T-helper 1 cell treated with Interleukin-12 subunit alpha and Interleukin-12 subunit beta and Interleukin-4 antibody, amounts not matched to agents 30 ng/mL and 1 ng/mL, for 36 hours (primary cell): ENCODE data around the gene CHSY1. TPM values are rescaled to one million over a fixed set of nuclear protein-coding genes. Genes with fewer than 3 reads are reported as not detected.

Source experiments
- intact Hi-C: fragments of 100-400 bp; cut with micrococcal nuclease; formaldehyde crosslinking; loops from one replicate; pipeline ENCODE4 v1.15.1; 2024
- total RNA-seq: library from RNA; stranded (reverse); gene quantifications from 2 replicates; pipeline ENCODE4 v1.2.3, GENCODE V29; 2022

Gene CHSY1
- total RNA-seq, 1 donor from 2014 or later: 53.5 TPM

DNA sequence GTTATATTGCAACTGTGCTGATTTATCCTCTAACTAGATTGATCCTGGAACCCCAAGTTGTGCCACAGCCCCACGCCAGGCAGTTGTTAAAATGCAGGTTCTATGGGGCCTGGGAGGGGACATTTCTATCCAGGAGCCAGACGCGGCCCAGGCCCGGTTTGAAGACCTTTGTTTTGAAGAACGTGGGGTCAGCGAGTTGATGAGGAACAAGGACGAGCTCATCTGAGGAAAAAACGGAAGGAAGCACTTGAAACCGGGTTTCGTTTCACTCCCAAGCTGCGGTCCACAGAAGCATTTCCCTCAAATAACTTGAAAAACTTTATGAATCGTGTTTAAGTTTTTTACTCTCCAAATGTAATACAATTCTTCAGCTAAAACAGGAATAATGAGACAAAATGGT, 76.4 kb downstream of the CHSY1 start:
- intact Hi-C loops: no loop called here

DNA sequence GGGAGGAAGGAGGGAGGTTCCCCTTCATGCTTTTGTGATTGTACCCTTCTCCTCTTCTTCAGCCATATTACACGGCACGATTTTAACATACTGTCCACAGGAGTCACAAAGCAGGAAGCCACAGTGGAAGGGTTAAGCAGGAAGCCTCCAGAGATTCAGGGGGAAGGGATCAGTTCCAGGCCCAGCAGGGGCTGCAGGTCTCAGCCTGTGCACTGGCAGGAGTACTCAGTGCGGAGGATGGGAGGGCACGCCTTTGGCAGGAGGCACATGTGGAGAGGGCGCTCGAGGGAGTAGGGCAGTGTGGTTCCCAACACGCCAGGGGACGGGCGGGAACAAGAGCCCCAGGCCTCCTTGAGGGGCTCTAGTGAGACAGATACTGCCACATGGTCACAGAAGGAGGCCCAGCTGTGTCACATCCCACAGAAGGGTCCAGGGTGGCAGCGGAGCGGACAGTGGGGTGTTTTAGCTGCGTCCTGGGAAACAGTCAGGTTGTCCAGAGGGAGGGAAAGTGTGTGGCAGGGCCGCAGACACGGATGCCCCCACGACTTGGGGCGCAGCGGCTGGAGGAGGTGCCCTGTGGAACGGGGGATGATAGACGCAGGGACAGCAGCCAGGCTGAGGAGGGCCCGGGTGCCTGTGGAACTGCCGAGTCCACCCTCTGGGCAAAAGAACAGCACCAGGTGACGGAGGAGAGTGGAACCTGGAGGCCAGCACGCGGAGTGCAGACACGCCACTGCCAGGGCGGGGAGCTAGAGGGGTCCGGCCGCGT, 77.5 kb downstream of the CHSY1 start:
- intact Hi-C loops: no loop called here

DNA sequence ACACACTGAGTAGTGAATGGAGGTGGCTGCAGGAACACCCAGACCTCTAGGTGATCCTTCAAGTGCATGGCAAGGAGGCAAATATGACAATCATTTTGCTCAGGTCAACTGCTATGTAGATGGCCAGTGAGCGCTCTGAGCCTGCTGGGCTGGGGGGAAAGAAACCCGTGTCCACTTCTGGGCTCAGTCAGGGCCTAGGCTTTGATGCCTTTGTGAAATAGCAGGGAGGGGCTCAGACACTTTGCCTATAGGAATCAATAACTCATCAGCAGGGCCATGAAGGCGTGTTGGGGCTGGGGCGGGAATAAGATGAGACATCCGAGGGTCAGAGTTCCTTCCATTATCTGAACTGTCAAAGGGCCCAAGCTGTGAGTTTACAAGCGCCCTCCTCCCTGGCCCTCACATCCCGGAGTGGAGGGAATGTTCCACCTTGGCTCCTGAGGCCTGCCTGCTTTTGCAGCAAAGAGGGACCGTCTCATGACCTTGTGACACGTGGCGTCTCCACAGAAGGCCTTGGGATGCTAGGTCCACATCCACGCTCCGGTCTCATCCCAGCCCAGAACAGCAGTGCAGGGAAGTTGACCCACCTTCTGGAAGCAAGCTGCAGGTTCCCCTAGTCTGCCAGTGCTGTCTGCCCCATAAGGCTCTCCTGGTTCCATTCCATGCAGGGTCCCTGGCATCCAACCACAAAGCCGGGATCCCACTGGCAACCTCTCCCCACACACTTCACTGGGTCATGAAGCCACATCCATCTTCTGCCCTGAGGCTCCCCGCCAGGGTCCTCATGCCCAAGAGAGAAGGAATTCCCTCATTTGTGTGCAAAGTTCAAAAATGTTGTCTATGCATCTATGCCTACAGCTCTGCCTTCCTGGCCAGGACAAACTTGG, 78.4 kb downstream of the CHSY1 start:
- intact Hi-C loops: no loop called here

DNA sequence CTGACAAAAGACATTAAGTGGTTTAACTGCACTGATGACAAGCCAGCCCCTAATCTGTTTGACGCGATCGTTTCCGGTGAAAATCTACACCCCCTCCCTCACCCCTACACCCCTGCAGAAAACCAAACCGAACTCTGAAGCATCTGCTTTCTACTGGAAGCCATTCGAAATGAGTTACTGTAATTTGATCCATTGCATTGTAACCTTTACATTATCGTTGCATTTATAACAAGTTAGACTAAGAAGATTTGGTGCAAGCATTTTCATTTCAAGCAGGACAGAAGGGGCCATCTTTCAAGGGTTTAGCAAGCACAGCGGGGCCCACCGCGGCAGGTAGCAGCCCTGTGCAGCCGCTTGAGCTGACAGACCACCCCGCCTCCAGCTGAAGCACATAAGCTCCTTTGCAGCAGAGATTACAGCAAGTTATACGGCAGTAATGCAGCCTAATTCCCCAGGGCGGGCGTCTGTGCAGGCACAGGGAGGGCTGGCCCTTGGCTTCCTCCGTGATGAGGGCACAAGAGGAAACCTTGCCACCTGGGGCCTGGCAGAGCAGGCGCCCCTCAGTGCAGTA, 79.3 kb downstream of the CHSY1 start:
- intact Hi-C loops: no loop called here

DNA sequence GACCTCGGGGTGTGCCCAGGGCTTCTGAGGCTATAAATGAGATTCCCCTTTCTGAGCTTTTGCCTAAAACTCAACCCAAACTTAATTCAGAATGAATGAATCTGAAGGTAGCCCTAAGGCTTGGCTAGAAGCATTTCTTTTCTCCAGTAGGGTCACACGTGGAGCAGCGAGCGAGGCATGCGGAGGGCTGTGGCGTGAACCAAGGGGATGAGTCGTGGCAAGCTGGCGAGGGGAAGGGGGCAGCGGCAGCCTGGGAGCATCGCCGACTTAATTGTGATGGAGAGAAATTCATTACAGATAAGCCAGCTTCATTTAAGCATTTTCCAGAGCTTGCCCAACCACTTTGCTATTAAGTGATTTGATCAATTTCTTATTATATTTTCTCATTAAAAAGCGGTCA, 79.9 kb downstream of the CHSY1 start:
- intact Hi-C loops: no loop called here

DNA sequence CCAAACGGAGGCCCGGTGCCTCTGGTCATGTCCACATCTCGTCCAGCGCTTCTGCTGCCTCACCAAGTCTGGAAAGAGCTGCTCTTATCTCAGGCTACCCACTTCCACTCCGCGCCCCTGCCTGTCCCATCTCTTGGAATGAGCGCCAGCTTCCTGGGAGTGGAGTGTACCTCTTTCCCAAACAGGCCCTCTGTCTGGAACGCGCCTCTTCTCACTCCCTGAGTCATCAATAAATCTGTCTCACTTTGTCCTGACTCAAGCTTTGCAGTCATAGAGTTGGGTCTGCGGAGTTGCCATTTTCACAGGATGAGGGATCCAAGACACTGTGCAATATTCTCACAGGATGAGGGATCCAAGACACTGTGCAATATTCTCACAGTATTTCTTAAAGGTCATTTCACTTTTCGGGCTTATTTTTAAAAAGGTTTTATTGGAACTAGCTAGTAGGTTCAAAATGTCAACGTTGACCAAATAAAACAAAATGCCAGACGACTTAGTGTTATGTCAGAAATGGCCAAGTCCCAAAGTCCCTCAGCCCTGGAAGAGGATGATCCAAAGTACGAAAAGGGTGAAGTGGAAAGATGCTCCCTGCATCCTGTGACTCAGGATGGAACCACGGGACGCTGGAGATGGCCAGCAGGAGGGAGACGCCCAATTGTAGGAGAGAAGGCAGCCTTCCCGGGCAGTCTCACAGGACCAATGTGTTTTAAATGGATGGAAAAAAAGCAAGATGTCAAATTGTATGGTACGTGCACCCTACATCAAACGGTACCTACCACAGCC, 81.1 kb downstream of the CHSY1 start:
- intact Hi-C loops: no loop called here

DNA sequence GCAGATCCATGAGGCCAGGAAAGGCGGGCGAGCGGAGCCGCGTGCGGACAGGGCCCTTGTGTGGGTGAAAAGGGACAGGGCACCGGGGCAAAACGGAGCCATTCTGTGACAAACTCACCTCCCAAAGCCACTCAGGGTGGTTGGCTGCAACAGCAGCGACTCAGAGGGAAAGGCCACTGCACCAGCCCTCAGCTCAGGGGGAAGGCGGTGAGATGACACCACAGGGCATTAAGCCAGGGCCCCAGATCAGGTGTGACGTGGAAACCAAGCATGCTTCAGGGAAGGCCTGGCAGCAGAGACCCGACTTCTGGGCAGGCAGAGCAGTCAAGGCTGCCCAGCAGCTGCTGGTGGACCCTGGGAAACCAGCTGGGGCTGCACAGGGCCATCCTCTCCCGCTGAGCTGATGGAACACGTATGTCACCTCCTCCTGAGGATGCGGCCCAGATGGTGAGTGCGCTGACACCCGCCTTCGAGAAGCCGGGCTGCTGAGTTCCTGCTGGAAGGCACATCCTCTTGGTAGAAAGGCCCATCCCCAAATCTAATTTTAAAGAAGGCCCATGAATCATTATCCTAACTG, 82.3 kb downstream of the CHSY1 start:
- intact Hi-C loops: loop anchor here (2.0 kb wide), 1 partner anchor 567 kb away; the partner anchor contains the start of genes ASB7 and LINS1

DNA sequence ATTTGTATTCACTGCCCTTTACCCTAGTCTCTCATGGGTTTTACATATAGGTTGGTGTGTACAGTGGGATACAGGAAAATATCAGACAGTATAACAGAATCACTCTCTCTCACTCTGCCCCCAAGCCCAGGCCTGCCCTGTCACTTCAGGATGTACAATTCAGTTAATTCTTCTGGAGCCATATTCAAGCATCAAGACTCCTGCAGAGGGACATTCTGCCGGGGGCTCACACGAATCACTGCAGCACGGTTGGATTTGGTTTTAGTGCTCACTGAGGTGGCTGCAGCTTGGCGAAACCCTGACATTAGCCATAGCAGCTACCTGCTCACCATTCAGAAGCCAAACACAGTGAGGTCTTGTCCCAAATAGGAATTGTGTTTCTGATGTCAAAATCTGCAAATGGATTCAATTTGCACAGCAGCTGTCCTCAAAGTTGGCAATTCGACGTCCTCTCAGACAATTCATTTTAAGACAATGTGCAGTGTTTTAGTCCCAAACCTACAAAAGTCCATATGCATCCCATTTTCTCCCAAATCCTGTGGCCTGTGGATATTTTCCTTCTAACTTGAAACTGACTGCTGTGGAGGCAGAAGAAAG, 82.9 kb downstream of the CHSY1 start:
- intact Hi-C loops: loop anchor here (1.0 to 2.0 kb wide), 11 partner anchors 10 to 566 kb away; partner anchors contain the start of genes ASB7 and LINS1

DNA sequence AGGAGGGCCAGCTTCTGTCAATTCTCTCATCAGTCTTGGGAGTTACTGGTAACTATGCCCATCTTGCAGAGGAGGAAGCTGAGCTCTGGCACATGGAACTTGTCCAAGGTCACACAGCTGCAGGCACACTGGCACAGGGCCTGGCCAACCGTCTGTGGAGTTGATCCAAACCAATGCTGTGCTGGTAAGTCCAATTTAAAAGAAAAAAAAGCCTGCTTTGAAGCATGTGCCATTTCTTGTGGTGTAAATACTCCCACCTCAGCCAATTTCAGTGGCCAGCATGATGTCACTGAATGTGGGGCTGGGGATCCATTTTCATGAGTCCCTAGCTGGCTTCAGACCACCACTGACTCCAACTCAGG, 83.4 kb downstream of the CHSY1 start:
- intact Hi-C loops: loop anchor here (1.0 to 2.0 kb wide), 11 partner anchors 9 to 566 kb away; partner anchors contain the start of genes ASB7 and LINS1

DNA sequence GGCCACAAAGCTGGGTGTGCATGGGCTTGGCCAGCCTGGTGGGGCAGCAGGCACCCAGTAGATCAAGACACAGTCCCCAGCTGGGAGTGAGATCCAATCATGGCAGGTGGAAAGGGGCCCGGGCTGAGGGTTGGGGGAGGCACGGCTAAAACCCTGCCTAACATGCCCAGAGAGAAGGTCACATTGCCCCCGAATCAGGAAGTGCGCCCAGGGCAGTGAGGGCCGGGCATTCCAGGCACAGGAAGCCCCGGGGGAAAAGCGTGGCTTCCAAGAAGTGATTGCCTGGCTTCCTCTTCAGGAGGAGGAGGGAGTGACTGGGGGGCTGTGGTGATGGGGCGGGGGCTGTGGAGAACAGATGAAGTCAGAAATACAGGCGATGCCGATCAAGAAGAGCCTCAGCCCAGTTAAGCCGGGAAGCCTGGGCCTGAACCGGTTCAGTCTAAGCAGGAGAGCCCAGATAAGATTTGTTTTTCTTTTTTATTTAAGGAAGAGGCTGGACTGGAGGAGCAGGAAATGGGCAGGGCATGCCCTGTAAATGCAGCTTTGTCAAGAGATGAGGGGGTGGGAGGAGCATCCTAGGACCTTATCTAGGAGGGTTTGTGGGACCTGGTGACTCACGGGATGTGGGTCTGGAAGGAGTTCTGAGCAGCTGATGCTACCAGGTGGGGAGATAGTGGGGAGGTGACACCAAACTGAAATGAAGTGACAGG, 83.9 kb downstream of the CHSY1 start:
- intact Hi-C loops: loop anchor here (1.0 to 2.0 kb wide), 11 partner anchors 9 to 565 kb away; partner anchors contain the start of genes ASB7 and LINS1

DNA sequence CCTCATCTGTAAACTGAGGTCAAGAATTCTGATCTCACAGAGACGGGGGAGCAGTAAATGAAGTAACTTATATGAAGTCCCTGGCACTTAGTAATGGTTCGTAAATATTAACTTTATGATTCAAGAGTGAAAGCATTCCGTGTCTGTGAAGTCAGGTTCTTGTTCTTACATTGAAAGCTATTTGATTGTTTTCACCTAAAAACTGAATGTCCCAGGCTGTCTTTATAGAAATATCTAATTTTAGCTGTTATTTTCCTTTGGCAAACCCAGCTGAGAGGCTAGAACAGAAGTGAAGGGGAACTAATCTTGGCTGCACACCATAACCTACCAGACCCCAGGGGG, 84.5 kb downstream of the CHSY1 start:
- intact Hi-C loops: no loop called here

DNA sequence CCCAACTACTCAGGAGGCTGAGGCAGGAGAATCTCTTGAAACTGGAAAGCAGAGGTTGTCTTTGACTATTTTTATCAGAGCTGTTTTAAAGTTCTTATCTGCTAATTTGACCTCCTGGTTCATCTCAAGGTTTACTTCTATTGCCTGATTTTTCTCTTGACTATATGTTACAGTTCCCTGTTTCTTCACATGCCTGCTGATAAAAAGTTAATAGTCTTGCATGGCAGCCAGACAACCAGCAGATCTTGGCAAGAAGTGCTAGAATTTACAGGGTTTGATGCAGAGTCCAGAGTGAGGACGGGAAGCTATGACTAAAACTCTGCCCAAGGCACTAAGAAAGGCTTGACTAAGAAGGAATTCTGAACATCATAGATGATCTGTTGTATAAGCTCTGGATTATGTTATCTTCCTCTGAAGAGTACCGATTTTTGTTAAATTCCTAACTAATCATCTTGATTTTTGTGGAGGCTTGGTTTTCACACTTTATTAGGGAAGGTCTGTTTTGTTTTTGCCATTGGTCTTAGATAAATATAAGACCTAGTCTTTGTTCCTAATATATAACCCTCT, 85.9 kb downstream of the CHSY1 start:
- intact Hi-C loops: no loop called here

DNA sequence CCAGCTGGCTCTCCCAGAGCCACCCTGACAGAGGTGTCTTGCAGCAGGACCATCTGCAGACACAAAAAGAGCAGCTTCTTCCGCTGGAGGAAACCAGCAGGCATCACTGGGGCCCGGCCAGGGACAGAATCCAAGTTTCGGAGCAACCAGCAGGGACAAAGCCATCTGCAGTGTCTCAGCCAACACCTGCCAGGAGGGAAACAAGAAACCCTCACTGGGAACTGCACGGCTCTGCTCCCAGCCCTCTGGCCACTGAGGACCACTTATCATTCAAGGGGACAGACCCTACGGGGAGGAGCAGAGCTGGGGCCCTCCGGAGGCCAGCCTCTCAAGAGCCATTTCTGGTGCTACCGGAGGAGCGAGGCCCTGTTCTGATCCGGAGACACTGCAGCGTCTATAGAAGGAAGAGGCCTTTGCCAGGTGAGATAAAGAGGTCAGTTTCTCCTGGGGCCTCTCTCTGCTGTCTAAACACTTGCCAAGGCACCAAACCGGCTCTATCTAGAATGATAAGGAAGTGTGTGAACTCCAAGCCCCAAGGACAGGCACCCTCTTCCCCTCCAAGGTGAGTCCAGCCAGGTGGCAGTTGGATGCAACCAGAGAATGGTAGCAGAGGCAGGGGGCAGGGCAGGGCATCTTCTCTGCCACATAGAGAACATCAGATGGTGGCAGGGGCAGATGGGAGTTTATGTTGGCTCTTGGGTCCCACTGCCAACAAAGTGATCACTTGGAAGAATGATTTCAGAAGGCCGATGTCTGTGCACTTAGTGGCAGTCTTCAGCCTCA, 89.0 kb downstream of the CHSY1 start:
- intact Hi-C loops: no loop called here

DNA sequence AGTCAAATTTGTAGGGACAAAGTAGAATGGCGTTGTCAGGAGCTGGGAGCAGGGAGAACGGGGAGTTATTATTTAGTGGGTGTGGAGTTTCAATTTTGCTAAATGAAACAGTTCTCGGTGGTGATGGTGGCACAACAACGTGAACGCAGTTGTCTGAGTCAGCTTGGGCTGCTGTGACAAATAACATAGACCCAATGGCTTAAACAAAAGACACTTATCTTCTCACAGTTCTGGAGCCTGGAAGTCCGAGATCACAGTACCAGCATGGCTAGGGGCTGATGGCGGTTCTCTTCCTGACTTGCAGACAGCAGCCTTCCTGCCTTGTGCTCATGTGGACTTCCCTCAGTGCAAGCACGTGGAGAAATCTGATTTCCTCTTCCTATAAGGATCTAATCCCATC, 90.2 kb downstream of the CHSY1 start:
- intact Hi-C loops: no loop called here

DNA sequence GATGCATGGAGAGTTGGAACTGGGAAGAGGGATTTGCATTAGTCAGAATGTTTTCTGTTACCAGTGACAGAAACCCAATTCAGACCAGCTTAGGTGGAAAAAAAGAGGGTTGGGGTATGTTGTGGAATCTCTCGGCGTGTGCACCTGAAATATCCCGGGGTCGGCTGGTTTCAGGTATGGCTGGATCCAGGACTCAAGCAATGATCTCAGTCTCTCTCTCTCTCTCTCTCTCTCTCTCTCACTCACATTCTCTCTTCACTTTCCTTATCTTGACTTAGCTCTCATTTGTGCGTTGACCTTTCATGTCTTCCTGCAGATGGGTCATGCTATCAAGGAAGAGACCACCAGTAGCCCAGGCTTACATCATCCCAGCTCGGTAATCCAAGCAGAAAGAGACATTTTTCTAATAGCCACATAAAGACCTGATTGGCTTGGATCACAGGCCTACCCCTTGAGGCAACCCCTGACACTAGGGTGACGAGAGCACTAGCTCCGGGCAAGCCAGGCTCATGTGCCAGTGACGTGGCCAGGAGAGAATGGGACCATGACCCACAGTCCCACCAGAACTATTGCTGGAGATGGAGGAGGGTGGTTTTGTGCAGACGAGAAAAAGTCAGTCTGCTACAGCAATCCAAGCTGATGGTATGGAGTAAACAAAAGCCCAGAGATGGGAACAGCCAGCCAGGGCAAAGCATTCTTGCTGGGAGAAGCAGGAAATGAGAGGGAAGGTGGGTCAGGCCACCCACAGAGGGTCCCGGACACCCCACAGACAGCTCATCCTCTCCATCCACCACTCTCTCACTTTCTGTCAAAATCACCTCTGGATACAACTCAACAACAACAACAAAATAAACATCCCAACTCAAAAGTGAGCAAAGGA, 91.7 kb downstream of the CHSY1 start:
- intact Hi-C loops: loop anchor here (1.0 kb wide), 1 partner anchor 8 kb away; no protein-coding TSS in a partner anchor

DNA sequence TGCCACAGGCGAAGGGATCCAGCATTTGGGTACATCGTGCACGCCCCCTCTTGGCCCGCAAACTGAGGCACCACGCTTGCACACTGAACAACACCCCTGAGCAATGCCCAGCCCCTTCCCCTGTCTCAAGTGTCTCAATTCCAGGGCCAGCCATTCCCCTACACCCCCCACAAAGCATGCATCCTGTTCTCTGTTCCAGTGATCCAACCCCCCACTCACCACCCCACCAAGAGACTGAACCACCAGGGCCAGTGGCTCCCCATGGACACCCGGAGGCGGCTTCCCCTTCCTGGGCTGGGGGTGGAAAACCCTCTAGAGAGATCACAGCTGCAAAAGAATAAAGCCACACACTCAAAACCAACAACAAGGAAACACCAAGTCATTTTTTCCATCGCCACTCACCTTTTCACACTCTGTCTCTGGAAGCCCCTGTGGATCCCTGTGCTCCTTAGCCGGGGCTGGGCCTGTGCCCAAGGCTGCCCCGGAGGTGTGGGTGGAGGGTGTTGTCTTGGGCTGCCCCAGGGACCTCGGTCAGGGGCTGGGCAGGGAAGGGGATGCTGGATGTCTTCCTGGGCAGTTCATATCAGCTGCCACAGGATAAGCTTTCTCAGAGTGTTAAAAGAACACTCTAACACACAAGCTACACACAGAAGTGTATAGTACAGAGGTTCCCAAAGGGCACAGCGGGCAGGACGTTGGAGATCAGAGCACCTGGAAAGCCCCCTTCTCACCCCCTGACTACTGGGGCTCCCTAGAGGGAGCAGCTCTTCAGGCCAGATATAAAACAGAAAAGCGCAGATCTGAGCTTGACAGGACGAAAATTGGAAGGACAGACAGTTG, 92.5 kb downstream of the CHSY1 start:
- intact Hi-C loops: loop anchor here (1.0 kb wide), 1 partner anchor 9 kb away; no protein-coding TSS in a partner anchor
